Ramos (cell line): ENCODE measurements around the gene FHOD3.

Experiments used
- in situ Hi-C: fragments of 300-500 bp; cut with MboI; formaldehyde crosslinking; loops from one replicate; pipeline ENCODE4 v1.14.3; 2022; ENCODE audit warnings: low sequenced_read_pairs; ENCODE audit not compliant: unreplicated experiment

FHOD3 gene

GRCh38 chr18:36601316-36601715 lies 303.8 kb downstream of the FHOD3 start:
- in situ Hi-C loops: no loop called here

- in situ Hi-C loops: no loop called here
Observed at GRCh38 chr18:36602071-36602470, 304.6 kb downstream of the FHOD3 start.

GRCh38 chr18:36602620-36603019 lies 305.1 kb downstream of the FHOD3 start:
- in situ Hi-C loops: no loop called here

DNA sequence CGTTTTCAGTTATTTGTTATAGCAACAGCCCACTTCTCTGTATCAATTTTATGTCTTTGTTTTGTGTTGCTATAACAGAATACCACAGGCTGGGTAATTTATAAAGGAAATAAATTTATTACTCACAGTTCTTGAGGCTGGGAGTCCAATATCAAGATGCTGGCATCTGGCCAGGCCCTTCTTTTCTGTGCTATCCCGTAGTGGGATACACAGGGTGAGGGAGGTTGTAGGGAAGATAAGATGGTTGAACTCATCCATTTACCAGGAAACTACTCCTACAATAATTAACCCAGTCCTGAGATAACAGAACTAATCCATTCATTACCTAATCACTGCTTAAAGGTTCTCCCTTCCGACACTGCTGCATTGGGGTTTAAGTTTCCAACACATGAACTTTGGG lies 310.6 kb downstream of the FHOD3 start:
- in situ Hi-C loops: no loop called here

GRCh38 chr18:36610258-36610657 lies 312.7 kb downstream of the FHOD3 start:
- in situ Hi-C loops: no loop called here

- in situ Hi-C loops: no loop called here
Observed at GRCh38 chr18:36610661-36611060, 313.1 kb downstream of the FHOD3 start.

DNA sequence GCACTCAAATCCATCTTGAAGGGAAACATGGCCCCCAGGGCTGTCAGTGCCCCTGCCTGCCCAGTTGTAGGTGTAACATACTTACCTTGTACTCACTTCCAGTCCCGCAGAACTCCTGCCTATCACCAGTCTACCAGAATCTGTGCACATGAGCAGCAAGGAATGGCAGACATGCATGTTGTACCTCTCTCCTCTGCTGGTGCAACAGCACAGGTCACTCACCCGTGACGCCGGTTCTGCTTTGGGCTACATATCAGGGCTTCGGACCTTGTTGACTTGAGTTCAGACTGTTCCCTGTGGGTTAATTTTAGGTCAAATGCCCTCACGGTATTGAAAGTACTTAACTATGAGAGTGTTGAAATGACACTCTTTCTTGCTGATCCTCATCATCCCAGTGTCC lies 315.6 kb downstream of the FHOD3 start:
- in situ Hi-C loops: no loop called here

GRCh38 chr18:36613810-36614209 lies 316.3 kb downstream of the FHOD3 start:
- in situ Hi-C loops: no loop called here

GRCh38 chr18:36620788-36621187 lies 323.3 kb downstream of the FHOD3 start:
- in situ Hi-C loops: no loop called here

DNA sequence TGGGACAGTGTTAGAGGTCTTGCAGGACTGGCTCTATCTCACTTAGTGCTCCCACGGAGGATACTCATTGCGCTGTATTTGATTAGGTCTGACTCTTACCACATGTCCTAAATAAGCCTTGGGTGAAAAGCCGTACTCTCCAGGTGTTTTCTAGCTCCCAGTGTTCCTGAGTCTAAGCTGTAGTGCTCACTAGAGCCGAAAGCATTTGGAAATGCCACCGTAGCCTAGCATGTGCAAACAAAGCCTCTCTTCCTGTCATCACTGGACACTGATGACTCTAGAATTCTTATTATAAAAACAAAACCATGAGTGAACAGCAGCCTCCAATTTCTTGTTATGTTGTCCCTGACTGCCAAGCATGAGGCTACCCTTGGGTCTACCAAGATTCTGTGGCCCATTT lies 325.1 kb downstream of the FHOD3 start:
- in situ Hi-C loops: no loop called here

DNA sequence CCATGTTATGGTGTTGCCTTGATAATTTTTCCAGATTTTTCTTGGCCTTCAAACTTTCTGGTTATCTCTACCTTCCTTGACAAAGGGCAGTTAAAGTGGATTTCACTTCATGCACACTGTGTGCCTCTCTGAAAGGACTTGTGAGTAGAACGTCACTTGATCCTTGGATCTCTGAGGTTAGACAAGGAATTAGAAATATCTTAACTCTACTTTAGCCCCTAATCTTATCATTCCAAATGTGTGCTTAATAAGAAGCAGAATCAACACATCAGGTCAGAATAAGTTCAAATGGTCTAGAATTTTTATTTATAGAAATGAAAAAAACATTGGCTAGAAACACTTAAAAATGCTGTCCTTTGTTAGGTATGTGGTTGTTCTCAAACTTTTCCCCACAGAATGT lies 325.6 kb downstream of the FHOD3 start:
- in situ Hi-C loops: no loop called here

GRCh38 chr18:36623681-36624190 lies 326.2 kb downstream of the FHOD3 start:
- in situ Hi-C loops: no loop called here

DNA sequence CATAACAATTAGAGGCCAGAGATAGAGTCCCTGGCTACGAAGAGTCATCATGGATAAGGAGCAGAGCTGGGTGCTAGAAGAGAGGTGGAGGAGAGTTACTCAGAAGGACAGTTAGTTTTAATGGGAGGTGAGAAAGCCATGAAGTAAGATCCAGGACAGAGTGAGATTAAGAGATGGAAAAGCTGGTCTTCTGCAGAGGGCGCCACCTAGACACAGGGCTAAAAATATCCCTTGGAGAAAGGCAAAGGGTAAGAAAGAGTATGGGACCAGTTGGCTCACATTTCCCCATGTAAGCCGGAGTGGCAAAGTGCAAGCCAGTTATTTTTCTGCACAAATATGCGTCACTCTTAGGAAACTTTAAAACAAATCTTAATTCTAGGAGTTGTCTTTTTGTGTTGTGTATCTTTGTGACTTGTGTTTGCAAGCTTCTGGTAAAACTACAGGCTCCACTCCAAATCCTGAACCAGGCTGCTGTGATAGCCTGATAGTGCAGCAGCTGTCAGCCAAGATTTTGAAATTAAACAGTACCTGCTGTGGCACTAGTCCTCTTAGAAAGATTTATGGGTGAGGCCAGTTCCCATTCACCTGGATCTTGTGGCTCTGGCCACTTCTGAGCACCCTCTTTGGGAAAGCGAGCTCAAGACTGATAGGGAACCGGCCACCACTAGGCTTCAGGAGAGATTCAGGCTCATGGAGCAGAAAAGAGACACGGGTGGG lies 327.1 kb downstream of the FHOD3 start:
- in situ Hi-C loops: no loop called here

DNA sequence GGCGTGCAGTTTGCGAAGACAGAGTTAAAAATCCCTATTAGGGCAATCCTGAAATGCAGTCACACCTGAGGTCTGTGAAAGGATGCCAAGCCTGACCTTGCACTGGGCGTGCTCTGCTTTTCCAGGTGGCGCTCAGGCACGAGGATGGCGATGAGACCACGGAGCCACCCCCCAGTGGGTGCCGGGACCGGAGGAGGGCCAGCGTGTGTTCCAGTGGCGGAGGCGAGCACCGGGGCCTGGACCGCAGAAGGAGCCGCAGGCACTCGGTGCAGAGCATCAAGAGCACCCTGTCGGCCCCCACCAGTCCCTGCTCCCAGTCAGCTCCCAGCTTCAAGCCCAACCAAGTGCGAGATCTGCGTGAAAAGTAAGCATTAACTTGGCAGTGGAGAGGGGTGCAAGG lies 327.9 kb downstream of the FHOD3 start:
- in situ Hi-C loops: no loop called here

- in situ Hi-C loops: no loop called here
Observed at GRCh38 chr18:36627637-36628036, 330.1 kb downstream of the FHOD3 start.

GRCh38 chr18:36628435-36629137 lies 331.1 kb downstream of the FHOD3 start:
- in situ Hi-C loops: no loop called here

DNA sequence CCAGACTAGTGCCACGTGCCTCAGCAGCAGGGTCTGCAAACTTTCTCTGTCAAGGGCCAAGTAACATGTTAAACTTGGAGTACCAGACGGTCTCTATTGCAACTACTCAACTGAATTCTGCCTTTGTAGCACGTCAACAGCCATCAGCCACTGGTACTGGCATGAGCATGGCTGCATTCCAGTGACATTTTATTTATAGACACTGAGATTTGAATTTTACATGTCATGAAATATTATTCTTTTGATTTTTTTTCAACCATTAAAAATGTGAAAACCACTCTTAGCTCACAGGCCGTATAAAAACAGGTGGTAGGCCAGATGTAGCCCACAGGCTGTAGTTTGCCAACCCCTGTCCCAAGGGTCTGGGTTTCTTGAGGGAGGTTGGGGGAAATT lies 331.6 kb downstream of the FHOD3 start:
- in situ Hi-C loops: no loop called here

DNA sequence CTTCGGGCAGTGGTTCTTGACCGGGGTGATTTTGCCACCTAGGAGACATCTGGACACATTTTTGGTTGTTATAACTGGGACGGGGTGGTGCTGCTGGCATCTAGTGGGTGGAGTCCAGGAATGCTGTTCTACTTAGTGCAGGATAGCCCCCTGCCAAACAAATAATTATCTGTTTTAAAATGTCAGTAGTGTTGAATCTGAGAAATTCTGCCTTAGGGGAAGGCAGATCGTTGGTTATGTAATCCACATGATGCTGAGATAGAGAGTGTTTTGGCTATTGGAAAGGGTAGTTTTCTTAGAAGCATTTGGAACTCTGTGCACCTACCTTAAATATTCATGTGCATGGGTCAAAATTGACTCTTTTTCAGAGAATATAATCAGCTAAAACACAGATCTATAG lies 332.3 kb downstream of the FHOD3 start:
- in situ Hi-C loops: no loop called here

DNA sequence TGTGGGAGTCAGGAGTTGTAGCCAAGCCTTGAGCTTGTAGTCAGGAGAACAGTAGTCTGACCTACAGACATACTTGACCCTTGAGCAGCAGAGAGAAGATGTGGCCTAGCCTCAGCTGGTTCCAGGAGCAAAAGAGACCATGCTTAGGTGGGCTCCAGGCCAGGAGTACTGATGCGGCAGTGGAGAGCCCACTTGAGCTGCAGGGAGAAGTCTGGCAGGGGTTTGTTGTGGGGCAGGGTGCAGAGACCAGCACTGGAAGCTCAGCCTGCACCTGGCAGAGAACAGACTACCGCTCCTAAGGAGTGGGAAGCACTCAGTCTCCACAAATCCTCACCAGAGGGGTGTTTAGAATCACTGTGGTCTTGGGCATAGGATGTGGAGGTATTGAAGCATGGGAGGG lies 333.4 kb downstream of the FHOD3 start:
- in situ Hi-C loops: no loop called here

DNA sequence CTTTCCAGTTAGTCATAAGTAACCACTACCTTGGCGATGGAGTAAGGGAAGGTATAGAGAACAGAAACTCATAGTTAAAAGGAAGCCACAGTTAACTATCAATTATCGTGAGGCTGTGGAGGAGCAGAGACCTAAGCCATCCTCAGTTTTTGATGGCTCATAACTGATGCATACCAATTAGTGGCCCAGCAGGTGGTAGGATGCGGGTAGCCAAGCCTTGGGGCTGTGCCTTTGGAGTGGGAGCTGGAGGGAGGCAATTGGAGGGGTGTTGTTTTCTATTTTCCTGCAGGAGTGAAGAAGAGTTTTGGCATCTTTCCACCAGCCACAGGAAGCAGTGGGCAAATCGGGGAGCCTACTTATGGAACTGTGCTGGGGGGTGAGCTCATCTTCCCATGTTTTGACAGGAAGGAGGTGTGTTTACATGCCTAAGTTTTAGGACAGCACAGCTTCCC lies 336.5 kb downstream of the FHOD3 start:
- in situ Hi-C loops: no loop called here

DNA sequence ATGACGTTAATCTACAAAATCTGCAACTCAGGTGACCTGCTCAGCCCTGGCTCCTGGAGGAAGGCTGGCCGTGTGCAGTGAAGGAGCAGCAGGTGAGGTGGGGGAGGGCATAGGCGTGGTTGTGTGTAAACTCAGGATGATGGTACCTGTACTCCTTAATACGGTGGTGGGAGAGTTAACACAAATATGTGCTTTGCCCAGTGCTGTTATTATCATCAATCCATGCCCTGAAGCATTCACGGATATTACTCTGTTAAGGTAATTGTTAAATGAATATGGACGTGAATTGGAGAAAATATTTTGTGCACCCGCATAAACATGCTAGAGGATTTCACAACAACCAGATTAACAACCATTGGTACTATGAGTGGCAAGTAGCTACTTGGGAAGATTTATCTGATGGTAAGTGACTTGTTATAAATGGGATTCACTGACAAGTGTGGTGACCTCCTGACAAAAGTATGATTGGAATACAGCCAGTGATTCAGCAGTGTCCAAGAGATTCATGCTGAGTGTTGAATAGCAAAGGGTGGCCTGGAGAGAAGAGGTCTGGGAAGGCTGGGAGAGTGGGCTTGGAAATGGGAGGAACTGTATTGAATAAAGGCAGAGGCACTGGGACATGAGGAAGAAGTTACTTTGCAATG lies 337.2 kb downstream of the FHOD3 start:
- in situ Hi-C loops: no loop called here
